Measurements from ENCODE around the gene VOPP1.

Gene VOPP1

GRCh38 chr7:55554038-55554437, 18.3 kb downstream of the VOPP1 start:
- DNase-seq = no peak

- no peak for DNase-seq
Measured at GRCh38 chr7:55553024-55553345, 19.3 kb downstream of the VOPP1 start.

- no peak for DNase-seq
Measured at GRCh38 chr7:55552320-55553023, 19.8 kb downstream of the VOPP1 start.

GRCh38 chr7:55550841-55551537, 21.3 kb downstream of the VOPP1 start:
- no peak for DNase-seq

GRCh38 chr7:55550010-55550663, 22.2 kb downstream of the VOPP1 start:
- no peak for DNase-seq

GRCh38 chr7:55549457-55549856, 22.8 kb downstream of the VOPP1 start:
- no peak for DNase-seq

GRCh38 chr7:55548295-55548731, 24.0 kb downstream of the VOPP1 start:
- DNase-seq = no peak

- DNase-seq = peak; percentile 68 to 82
Measured at GRCh38 chr7:55546814-55547213, 25.5 kb downstream of the VOPP1 start.

GRCh38 chr7:55545496-55545895, 26.8 kb downstream of the VOPP1 start:
- no peak for DNase-seq

GRCh38 chr7:55540226-55540858, 32.0 kb downstream of the VOPP1 start:
- no peak for DNase-seq

- no peak for DNase-seq
Measured at GRCh38 chr7:55539380-55539779, 32.9 kb downstream of the VOPP1 start.

- DNase-seq = no peak
Measured at GRCh38 chr7:55538538-55538937, 33.8 kb downstream of the VOPP1 start.

- DNase-seq = no peak
Measured at GRCh38 chr7:55537458-55537990, 34.8 kb downstream of the VOPP1 start.

- no peak for DNase-seq
Measured at GRCh38 chr7:55536619-55537457, 35.5 kb downstream of the VOPP1 start.

- DNase-seq = no peak
Measured at GRCh38 chr7:55535617-55536016, 36.7 kb downstream of the VOPP1 start.

GRCh38 chr7:55534916-55535590, 37.2 kb downstream of the VOPP1 start:
- DNase-seq = no peak

- no peak for DNase-seq
Measured at GRCh38 chr7:55534262-55534915, 37.9 kb downstream of the VOPP1 start.

GRCh38 chr7:55533729-55534080, 38.6 kb downstream of the VOPP1 start:
- DNase-seq = no peak

GRCh38 chr7:55533050-55533728, 39.1 kb downstream of the VOPP1 start:
- DNase-seq = peak in 1 of 2 experiments; percentile 21

GRCh38 chr7:55532150-55532917, 40.0 kb downstream of the VOPP1 start:
- no peak for DNase-seq

All from NCI-H446 (cell line).